Peyer's patch (tissue), 4 donors: ENCODE measurements around the gene FKBP14. TPM values are rescaled to one million over a fixed set of nuclear protein-coding genes. Genes with fewer than 3 reads are reported as not detected.

Experiments used
- DNase-seq, 3 donors: peaks; one replicate each; pipeline ENCODE4 v3.0.0-alpha.2; 2017 to 2019
- H3K27ac ChIP-seq, 4 donors: fragments of 200-600 bp; sonication (generic); one replicate each; pipeline ENCODE4 v1.5.1; 2016 to 2019
- H3K27me3 ChIP-seq, 2 donors: fragments of 200-600 bp; sonication (generic); one replicate each; pipeline ENCODE4 v1.5.1; 2019
- H3K36me3 ChIP-seq, 3 donors: fragments of 200-600 bp; sonication (generic); one replicate each; pipeline ENCODE4 v1.5.1; 2016 to 2019
- H3K4me1 ChIP-seq, 4 donors: fragments of 200-600 bp; sonication (generic); one replicate each; pipeline ENCODE4 v1.5.1; 2016 to 2019
- H3K4me3 ChIP-seq, 4 donors: fragments of 200-600 bp; sonication (generic); 1 replicate in 3 of 4; 2 replicates in 1 of 4; pipeline ENCODE4 v1.5.1; 2016 to 2019; ENCODE audit warnings: mild to moderate bottlenecking in 1 of 4
- H3K9me3 ChIP-seq, 4 donors: fragments of 200-600 bp; sonication (generic); one replicate each; pipeline ENCODE4 v1.5.1; 2016 to 2019; ENCODE audit warnings: mild to moderate bottlenecking in 1 of 4
- POLR2A ChIP-seq, 2 donors: fragments of 450-650 bp; IDR thresholded peaks; one replicate each; pipeline ENCODE4 v1.5.1; 2017; ENCODE audit warnings: antibody characterized with exemption in 2 of 2, mild to moderate bottlenecking in 2 of 2, moderate library complexity in 2 of 2
- total RNA-seq, 4 donors: library from RNA; depleted of rRNA; stranded (reverse); fragments of >200 nt; gene quantifications; one replicate each; pipeline ENCODE4 v1.1.0, GENCODE V29; 2016
- TF ChIP-seq, protein P1 (sequence below), 6 experiments: fragments of 450-650 bp in 4 of 6; fragments of 200-600 bp in 2 of 6; sonication (generic) in 1 of 6; IDR thresholded peaks; one replicate each; pipeline ENCODE4 v1.5.1; 2017 to 2019; ENCODE audit warnings: antibody characterized with exemption in 6 of 6, mild to moderate bottlenecking in 3 of 6, moderate library complexity in 1 of 6

The FKBP14 gene
- total RNA-seq, 4 donors from 2014 or later = 4.2 to 8.5 (median 6.3) TPM

DNA sequence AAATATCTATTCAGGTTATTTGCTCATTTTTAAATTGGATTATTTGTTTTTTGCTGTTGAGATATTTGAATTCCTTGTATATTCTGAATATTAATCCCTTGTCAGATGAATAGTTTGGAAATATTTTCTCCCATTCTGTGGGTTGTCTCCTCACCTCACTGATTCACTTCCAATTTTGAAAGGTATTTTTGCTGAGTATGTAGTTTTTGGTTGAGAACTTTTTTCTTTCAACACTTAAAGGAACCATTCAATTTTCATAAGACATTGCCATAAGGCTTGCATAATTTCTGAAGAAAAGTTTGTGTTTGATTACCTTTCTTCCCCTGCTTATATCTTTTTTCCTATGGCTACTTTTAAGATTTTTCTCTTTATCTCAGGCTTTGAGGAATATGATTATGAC, 28.0 kb downstream of the FKBP14 start:
- Histone ChIP-seq H3K4me1 (no peaks in the 10 kb centered on the region), H3K4me3 (no peak overlapping the region), H3K27ac (no peak overlapping the region), H3K9me3 (no peaks in the 10 kb centered on the region), H3K36me3 (no peaks in the 10 kb centered on the region), H3K27me3 (no peaks in the 10 kb centered on the region)
- DNase-seq = no peak
- TF ChIP-seq POLR2A (IDR thresholded peaks at IDR 0.05) = no peak
- TF ChIP-seq, protein P1, sequence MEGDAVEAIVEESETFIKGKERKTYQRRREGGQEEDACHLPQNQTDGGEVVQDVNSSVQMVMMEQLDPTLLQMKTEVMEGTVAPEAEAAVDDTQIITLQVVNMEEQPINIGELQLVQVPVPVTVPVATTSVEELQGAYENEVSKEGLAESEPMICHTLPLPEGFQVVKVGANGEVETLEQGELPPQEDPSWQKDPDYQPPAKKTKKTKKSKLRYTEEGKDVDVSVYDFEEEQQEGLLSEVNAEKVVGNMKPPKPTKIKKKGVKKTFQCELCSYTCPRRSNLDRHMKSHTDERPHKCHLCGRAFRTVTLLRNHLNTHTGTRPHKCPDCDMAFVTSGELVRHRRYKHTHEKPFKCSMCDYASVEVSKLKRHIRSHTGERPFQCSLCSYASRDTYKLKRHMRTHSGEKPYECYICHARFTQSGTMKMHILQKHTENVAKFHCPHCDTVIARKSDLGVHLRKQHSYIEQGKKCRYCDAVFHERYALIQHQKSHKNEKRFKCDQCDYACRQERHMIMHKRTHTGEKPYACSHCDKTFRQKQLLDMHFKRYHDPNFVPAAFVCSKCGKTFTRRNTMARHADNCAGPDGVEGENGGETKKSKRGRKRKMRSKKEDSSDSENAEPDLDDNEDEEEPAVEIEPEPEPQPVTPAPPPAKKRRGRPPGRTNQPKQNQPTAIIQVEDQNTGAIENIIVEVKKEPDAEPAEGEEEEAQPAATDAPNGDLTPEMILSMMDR (IDR thresholded peaks at IDR 0.05) = no peak

DNA sequence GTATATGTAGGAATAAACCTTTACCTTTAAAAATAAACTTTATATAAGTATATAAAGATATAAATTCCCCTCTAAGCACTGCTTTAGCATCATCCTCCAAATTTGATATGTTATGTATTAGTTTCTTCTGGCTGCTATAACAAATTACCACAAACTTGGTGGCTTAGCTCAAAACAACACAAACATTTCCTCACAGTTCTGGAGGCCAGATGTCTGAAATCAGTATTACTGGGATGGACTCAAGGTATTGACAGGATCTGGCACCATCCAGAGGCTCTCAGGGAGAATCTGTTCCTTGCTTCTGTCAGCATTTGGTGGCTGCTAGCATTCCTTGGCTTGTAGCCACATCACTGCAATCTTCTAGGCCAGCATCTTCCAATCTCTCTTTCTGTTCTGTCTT, 30.2 kb downstream of the FKBP14 start:
- TF ChIP-seq, protein P1 (IDR thresholded peaks at IDR 0.05) = no peak
- no peak for TF ChIP-seq POLR2A (IDR thresholded peaks at IDR 0.05)
- Histone ChIP-seq H3K4me3 (no peak overlapping the region), H3K9me3 (no peaks in the 10 kb centered on the region), H3K27me3 (no peaks in the 10 kb centered on the region), H3K27ac (no peak overlapping the region), H3K4me1 (no peaks in the 10 kb centered on the region), H3K36me3 (no peaks in the 10 kb centered on the region)
- no peak for DNase-seq

DNA sequence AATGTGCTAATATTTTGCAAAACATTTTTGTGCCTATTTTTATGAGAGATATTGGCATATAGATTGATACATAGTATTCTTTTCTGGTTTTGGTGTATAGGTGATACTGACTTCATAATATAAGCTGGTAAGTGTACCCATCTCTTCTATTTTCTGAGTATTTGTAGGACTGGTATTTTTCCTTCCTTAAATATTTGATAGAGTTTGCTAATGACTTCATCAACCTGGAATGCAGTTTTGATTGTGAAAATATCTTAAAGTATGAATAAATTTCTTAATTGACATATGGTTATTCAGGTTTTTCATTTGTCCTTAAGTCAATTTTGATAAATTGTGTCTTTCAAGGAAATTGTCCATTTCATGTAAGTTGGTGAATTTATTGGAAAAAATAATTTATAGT, 30.9 kb downstream of the FKBP14 start:
- Histone ChIP-seq H3K36me3 (no peaks in the 10 kb centered on the region), H3K9me3 (no peaks in the 10 kb centered on the region), H3K4me1 (no peaks in the 10 kb centered on the region), H3K27ac (no peak overlapping the region), H3K27me3 (no peaks in the 10 kb centered on the region), H3K4me3 (no peak overlapping the region)
- DNase-seq = no peak
- TF ChIP-seq POLR2A (IDR thresholded peaks at IDR 0.05) = no peak
- TF ChIP-seq, protein P1 (IDR thresholded peaks at IDR 0.05) = no peak

DNA sequence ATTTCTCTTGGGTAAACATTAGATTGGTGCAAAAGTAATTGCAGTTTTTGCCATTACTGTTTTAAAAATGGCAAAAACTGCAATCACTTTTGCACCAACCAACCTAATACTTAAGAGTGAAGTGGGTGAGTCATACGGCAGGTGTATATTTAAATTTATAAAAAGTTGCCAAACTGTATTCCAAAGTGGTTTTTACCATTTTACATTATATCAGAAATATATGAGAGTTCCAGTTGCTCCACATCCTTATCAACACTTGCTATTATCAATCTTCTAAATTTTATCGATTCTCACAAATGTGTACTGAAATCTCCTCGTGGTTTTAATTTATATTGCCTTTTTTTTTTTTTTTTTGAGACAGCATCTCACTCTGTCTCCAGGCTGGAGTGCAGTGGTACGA, 33.4 kb downstream of the FKBP14 start:
- Histone ChIP-seq H3K27ac (no peak overlapping the region), H3K4me3 (no peak overlapping the region), H3K27me3 (no peaks in the 10 kb centered on the region), H3K9me3 (no peaks in the 10 kb centered on the region), H3K4me1 (peaks cover 0 to 5% (median 0%) of the 10 kb centered on the region in 4 donors), H3K36me3 (no peaks in the 10 kb centered on the region)
- TF ChIP-seq, protein P1 (IDR thresholded peaks at IDR 0.05) = no peak
- TF ChIP-seq POLR2A (IDR thresholded peaks at IDR 0.05) = no peak
- DNase-seq = no peak

DNA sequence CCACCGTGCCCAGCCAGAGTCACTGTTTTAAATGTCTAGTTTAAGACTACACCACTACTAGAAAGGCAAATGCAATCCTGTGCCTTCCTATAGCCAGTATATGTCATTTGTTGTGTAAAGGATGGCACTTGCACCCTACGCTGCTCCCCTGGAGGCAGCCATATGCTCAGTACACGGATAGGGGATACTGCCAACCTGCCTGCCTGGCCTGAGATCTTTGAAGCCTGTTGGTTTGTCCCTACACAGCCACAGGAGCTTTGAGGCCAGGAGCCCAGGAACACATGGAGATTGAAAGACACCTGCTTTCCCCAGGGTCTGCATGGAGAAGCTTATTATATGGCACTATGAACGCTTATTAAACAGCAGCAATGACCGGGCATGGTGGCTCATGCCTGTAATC, 34.6 kb downstream of the FKBP14 start:
- no peaks in the 10 kb centered on the region for H3K27me3 ChIP-seq
- no peak overlapping the region for H3K4me3 ChIP-seq
- H3K36me3 ChIP-seq = no peaks in the 10 kb centered on the region
- H3K4me1 ChIP-seq = peaks cover 0 to 7% (median 2%) of the 10 kb centered on the region in 4 donors
- H3K9me3 ChIP-seq = no peaks in the 10 kb centered on the region
- DNase-seq = no peak
- no peak overlapping the region for H3K27ac ChIP-seq
- TF ChIP-seq POLR2A (IDR thresholded peaks at IDR 0.05) = no peak
- TF ChIP-seq, protein P1 (IDR thresholded peaks at IDR 0.05) = no peak

DNA sequence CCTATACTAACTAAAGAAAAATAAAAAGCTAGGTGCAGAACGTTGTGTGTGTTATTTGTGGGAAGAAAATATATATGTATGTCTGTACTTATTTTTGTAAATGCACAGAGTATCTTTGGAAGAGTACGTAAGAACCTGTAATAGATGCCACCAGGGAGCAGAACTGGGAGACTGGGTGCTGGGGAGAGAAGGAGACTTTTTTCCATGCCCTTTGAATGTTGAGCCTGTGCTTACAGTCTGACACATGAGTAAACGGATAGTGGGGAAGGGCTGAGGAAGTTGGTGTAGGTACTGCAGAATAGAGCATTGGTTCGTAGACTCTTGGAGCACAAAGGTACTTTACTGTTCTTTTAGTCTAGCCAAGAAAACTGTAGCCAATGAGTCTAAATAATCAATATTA, 35.6 kb downstream of the FKBP14 start:
- H3K4me1 ChIP-seq = peaks cover 0 to 7% (median 2%) of the 10 kb centered on the region in 4 donors
- TF ChIP-seq, protein P1 (IDR thresholded peaks at IDR 0.05) = no peak
- TF ChIP-seq POLR2A (IDR thresholded peaks at IDR 0.05) = no peak
- no peaks in the 10 kb centered on the region for H3K36me3 ChIP-seq
- H3K9me3 ChIP-seq = no peaks in the 10 kb centered on the region
- H3K4me3 ChIP-seq = no peak overlapping the region
- DNase-seq = no peak
- no peaks in the 10 kb centered on the region for H3K27me3 ChIP-seq
- H3K27ac ChIP-seq = no peak overlapping the region
